Stimulated activated CD4-positive, alpha-beta T cell treated with anti-CD3 and anti-CD28 coated beads, Interleukin-12 subunit alpha, Interleukin-12 subunit beta, amount 100 ng/mL, for 4 hours (primary cell): ENCODE data around the gene VPS72.

Experiments
- DNase-seq: peaks from one replicate; pipeline ENCODE4 v3.0.0-alpha.2; 2020

VPS72 gene

DNA sequence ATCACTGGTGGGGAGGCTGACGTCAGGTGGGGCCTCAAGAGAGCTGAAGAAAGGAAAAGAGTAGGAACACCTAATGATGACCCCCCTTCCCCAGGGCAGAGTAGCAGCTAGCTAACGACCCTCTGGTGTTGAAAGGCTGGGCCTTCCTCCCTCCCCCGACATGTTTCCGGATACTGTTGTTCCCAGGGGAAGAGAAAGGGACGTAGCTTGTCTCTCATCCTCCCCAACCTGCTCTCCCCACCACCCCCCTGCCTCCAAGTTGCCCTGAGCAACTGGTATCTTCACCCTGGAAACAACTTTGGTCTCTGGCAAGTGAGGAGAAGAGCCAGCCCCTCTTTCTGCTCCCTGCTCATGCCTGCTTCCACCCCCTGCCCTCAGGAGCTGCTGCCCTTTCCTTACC lies 46.0 kb downstream of the VPS72 start:
- DNase-seq: no peak

DNA sequence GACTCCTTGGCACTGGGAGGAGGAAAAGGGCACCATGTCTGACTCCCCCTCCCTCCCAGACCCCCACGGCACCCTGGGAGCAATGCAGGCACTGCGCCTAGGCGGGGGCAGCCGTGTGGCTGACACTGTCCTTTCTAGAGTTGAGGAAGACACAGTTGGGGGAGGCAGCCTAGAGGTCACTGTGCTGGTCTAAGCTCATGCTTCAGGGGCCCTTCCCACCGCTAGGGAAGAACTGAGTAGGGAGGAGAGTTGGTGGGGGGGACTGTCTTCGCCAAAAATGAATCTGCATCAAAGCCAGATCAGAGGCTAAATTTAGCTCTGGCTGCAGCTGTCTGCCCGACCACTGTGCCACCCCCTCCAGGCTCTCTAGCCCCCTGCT lies 47.0 kb downstream of the VPS72 start:
- no peak for DNase-seq

DNA sequence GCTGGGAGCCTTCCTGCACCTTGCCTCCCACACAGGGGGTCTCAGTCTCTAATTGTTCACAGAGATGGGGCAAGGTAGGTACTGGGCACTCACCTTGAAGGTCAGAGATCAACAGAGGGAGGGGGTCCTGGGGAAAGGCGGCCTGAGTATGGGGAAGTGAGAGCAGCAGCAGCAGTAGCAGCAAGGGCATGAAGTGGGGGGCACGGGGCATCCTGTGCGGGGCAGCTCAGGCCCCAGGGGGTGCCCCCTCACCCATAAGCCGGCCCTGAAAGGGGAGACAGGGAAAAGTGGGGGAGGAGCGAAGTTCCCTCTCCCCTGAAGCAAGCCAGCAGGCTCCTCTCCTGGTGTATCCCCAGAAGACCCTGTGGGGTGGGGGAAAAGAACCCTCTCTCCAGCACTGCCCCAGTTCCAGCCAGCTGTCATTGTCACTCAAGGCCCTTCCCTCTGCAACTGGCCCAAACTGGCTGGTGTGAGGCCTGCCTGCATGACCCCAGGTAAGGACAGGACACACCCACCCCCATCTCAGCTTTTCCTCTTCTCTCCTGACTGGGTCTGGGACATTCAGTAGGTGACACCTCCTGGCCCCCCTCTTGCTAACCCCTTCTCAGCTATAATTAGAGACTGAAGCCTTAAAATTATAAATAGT lies 47.5 kb downstream of the VPS72 start:
- DNase-seq: no peak

DNA sequence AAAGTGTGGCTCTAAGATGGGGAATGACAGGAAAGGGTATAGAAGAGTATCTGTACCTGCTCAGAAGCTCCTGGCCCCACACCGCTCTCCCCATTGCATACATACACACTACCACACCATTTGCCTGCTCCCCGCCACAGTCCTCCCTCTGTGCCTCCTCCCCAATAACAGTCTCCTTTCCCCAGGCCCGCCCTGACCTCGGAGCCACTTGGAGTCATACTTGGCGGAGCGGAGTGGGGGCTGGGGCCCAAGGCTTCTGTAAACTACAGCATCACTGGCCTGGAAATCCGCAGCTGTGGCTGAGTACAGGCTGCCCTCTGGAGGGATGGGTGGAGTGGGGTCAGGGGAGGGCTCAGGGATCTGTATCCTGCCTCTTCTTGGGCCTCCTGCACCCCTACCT lies 52.2 kb downstream of the VPS72 start:
- no peak for DNase-seq

DNA sequence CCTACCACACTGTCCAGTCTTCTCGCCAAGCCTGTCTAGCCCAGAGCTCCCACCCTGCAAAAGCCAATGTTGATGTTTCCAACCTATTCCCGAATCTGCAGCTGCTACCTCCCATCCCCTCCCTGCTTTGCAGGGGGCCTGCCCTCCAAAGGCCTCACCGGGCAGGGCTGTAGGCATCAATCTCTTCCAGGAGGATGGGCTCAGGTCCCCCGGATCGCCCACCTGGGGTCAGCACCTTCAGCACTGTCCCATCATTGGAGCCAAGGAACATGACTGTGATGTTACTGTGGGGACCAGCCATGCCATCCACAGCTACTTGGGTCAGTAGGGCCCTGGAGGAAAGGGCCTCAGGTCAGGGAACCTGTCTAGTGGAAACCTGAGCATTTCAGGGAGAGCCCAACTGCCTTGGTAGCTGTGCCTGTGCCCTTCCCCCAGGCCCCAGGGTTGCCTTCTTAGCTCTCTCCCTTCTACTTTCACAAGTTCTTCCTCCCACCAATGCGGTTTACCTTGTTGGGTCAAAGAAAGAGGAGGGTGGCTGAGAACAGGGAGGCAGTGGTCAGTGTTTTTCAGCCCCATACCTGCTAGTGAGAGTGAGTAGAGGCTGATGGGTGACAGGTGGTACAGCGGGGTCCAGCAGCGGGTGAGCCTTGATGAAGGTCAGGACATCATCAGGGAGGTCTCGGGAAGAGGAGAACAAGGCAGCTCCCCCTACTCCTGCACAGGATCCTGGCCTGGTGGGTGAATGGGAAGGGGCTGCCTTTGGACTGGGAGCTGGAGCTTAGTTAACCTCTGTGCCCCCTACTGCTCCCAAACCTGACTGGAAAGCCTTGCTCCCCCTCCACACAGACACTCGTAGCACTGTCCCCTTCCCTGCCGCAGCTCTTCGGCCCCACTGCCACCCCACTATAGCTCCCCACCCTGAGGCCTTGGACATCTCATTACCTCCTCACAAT lies 54.3 kb downstream of the VPS72 start:
- DNase-seq: no peak

DNA sequence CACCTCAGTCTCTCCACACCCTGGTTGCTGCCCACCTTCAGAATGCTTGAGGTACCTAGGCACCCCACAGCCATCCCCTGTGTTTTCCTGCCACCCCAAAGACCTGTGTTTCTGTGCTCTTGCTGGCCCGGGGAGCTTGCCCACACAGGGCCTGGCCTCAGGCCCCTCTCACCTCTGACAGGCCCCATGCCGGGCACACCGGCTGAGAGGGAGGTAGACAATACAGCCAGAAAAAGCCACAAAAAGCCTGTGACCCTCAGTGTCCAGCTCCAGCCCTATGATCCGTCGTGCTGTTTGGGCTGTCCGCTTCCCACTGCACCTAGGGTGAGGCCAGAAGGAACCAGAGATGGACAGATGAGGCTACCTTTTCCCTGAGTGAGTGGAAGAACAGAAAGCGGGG lies 55.0 kb downstream of the VPS72 start:
- no peak for DNase-seq

DNA sequence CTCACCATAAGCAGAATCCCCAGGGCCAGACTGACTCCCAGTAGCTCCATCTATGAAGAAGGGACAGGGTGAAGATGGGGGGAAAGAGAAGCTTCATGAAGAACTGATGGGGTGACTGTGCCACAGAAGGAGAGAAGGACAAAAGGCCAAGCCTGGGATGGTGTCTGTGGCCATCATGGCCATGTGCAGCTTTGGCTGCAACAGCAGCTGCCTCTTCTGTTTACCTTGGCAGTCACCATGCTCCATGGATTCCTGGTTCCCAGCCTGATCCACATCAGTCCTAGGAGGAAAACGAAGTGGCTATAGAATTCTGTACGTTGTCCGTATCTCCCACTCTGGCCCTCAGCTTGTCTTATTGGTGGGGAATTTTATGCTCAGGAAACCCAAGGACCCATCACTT lies 55.6 kb downstream of the VPS72 start:
- no peak for DNase-seq

DNA sequence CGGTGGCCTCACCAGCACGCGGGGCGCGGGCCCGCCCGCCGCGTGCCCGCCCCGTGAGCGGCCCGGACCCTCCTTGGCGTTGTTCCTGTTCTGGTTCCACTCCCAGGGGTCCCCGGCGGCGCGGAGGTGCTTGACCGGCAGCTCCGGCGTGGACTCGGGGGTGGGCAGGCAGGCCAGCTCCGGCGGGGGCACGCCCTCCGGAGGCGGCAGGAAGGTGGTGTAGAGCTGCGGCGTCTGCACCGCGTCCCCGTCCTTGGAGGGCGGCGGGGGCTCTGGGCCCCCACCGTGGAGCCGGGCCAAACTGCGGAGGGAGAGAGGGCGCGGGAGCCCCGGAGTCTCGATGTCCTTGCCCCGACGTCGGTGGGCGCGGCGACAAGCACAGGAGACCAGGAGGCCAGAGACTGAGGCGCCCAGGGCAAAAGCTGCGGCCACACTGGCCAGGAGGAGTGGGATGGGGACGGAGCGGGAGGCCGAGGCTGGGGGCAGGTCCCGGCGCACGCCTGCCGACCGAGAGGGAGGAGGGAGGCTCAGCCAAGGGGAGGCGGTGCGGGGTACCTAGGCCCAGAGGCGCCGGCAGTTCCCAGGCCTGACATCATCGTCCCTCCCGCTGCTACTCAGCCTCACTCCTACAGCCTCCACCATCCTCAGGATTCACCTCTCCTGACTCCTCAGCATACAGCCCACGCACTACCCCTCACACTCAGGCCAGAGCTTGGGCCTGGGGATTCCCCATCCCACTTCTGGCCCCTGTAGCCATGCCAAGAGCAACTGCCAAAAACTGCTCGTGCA lies 56.8 kb downstream of the VPS72 start:
- DNase-seq: no peak

DNA sequence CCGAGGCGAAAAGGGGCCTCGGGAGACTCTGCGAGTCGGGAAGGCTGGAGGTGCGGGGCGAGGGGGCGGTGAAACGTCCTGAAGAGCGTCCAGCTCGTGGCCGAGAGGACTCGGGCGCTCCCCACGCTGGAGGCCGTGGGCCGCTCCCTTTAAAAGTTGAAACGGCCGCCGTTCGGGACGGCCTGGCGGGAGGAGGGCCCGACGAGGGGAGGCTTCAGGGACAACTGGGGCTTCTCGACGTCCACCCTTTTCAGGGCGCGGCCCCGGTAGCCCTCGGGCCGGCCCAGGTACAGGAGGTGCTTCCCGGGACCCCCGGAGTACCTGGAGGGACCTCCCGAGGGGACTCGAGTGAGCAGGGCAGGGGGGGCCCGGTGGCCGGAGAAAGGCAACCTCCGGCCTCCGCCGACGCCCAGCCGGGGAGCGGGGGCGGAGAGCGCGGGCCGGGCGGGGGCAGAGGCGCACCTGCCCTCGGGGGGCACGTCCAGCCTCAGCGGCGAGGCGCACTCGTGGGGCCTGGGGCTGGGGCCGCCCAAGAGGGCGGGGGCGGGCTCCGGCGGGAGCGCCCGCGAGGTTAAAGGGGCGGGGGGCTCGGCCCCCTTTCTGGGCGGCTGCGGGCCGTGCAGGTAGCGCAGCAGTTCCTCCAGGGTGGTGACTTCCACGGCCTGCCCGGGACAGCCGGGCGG lies 57.5 kb downstream of the VPS72 start:
- no peak for DNase-seq

DNA sequence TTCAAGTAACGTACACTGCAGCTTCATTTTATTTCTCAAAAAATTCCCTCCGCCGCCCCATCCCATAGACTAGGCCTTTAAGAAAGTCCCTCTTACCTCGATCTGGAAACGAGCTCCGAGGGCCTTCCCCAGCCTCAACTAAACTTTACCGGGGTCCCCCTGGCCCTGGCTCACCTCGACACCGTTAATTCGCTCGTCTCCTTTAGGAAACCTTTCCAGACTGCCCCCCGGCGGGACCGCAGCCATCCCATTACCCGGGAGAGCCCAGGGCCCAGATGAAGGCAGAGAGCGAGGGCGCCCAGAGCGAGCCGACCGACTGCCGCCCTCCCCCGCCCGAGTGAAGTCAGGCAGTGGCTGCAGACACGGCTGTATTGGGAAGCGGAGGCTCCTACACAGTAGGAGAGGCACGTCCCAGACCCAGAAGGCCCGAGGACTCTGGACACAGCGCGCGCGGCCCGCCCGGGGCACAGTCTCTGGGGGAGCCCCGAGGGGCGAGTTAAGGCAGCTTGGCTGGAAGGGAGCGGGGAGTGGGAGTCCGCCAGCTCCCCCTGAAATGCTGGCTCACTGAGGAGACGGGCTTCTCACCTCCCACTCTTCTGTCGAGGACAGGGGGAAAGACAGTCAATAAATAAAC lies 58.2 kb downstream of the VPS72 start:
- DNase-seq: no peak

DNA sequence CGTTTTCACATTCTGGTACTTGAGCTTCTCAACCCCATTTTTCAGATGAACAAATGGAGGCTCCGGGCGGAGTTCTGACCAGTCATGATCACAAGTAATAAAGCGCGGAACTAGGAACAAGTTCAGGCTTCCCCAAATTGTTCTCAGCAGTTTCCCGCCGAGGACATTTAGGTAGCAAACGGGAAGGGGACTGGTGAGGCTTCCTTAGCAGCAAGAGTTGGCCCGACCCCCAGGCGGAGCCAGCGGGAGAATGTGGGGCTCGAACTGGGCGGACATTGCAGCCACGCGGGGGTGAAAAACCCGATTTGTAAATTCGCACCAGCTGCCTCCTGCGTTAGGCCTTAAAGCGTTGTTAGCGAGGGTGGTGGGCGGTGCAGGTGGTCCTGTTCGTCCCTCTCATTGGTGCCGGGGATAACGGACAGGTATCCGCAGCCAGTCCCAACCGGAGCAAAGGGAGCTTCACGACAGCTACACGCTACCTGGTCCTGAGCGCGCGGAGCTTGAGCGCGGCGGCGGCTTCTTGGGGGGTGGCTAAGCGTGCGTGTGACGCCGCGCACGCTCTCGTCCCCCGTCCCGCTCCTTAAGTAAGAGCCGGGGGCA lies 58.9 kb downstream of the VPS72 start:
- peak; percentile 75 for DNase-seq

DNA sequence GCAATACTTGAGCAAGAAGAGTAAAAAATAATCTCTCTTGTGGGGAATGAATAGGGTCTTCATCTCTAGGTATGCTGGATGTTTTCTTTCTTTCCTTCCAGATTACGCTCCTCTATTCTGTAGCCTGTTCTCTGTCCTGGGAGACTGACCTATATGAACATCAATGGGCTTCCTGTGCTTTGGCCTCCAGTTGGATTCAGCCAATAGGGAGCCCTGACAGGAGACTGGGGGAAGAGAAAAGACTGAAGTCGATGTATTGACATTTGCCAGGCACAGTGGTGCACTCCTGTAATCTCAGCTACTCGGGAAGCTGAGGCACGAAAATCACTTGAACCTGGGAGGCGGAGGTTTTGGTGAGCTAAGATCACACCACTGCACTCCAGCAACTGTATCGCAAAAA lies 61.2 kb downstream of the VPS72 start:
- DNase-seq: no peak
